H1 (cell line): ENCODE measurements around the gene ANAPC15. TPM values are rescaled to one million over a fixed set of nuclear protein-coding genes. Genes with fewer than 3 reads are reported as not detected.

ENCODE experiments used
- CTCF ChIA-PET: fragments of 300-600 bp; sonication (Branson Sonifier 250); formaldehyde crosslinking; loops from one replicate; lab custom pipeline; 2021; ENCODE audit not compliant: partially characterized antibody; lab: Charles Lee
- POLR2A ChIA-PET: fragments of 300-600 bp; sonication (Branson Sonifier 250); formaldehyde crosslinking; loops from one replicate; lab custom pipeline; 2021; ENCODE audit warnings: inconsistent platforms; ENCODE audit not compliant: partially characterized antibody; lab: Charles Lee
- DNase-seq, 2 experiments: peaks; one replicate each; pipeline versions ENCODE4 v3.0.0 to v3.0.0-alpha.2; 2010 to 2022; ENCODE audit warnings: low spot score in 2 of 2, low read depth in 1 of 2, mixed read lengths in 1 of 2
- FAIRE-seq: peaks from 2 replicates; lab custom pipeline; 2011; peaks lifted over from hg19 to GRCh38; lab: Jason Lieb, UNC
- H2AFZ ChIP-seq: 2 replicates; pipeline ENCODE4 v1.8.1; 2012; ENCODE audit warnings: low read length, inconsistent platforms
- H2AK5ac ChIP-seq: 2 replicates; pipeline ENCODE4 v1.6.1; 2013; ENCODE audit warnings: low read depth, low read length
- H2BK120ac ChIP-seq: replicated peaks from 2 replicates; pipeline ENCODE3; 2013; ENCODE audit warnings: low read depth, low read length, inconsistent platforms
- H2BK12ac ChIP-seq: 2 replicates; pipeline ENCODE4 v1.6.1; 2013; ENCODE audit warnings: low read depth, low read length
- H2BK15ac ChIP-seq: 2 replicates; pipeline ENCODE4 v1.6.1; 2013; ENCODE audit warnings: low read length
- H2BK20ac ChIP-seq: 2 replicates; pipeline ENCODE4 v1.6.1; 2013; ENCODE audit warnings: low read length
- H2BK5ac ChIP-seq: 2 replicates; pipeline ENCODE4 v1.6.1; 2013; ENCODE audit warnings: low read depth, low read length
- H3K14ac ChIP-seq: 2 replicates; pipeline ENCODE4 v1.6.1; 2013; ENCODE audit warnings: inconsistent platforms; ENCODE audit not compliant: insufficient read length
- H3K18ac ChIP-seq: 2 replicates; pipeline ENCODE4 v1.6.1; 2013; ENCODE audit warnings: low read length; ENCODE audit errors: extremely low read depth
- H3K23ac ChIP-seq: 2 replicates; pipeline ENCODE4 v1.6.1; 2013; ENCODE audit warnings: inconsistent platforms; ENCODE audit not compliant: insufficient read length
- H3K23me2 ChIP-seq: 2 replicates; pipeline ENCODE4 v1.6.1; 2013; ENCODE audit warnings: low read depth, low read length
- H3K27ac ChIP-seq: 2 replicates; pipeline ENCODE4 v1.6.1; 2011; ENCODE audit warnings: low read depth, low read length, inconsistent platforms
- H3K27me3 ChIP-seq, 4 experiments: replicated peaks in 1 of 4; 1 replicate in 1 of 4; 2 replicates in 3 of 4; pipeline versions ENCODE4 v1.6.1 to v1.8.1; 2011 to 2013; ENCODE audit warnings: low read length in 3 of 4, mild to moderate bottlenecking in 3 of 4, inconsistent platforms in 2 of 4, mixed read lengths in 2 of 4, moderate library complexity in 1 of 4; ENCODE audit not compliant: control insufficient read depth in 3 of 4, insufficient read depth in 3 of 4; ENCODE audit errors: extremely low read depth in 1 of 4
- H3K36me3 ChIP-seq, 4 experiments: 2 replicates each; pipeline versions ENCODE4 v1.6.1 to v1.8.1; 2011 to 2013; ENCODE audit warnings: mild to moderate bottlenecking in 4 of 4, low read length in 3 of 4, moderate library complexity in 2 of 4, control low read depth in 1 of 4, inconsistent platforms in 1 of 4; ENCODE audit not compliant: insufficient read depth in 4 of 4, control insufficient read depth in 2 of 4
- H3K4ac ChIP-seq: replicated peaks from 2 replicates; pipeline ENCODE3; 2013; ENCODE audit warnings: low read length, low read depth, mixed read lengths, inconsistent platforms; ENCODE audit not compliant: insufficient read length
- H3K4me1 ChIP-seq, 4 experiments: replicated peaks in 1 of 4; 1 replicate in 1 of 4; 2 replicates in 3 of 4; pipeline versions ENCODE4 v1.6.1 to v1.8.1; 2011 to 2013; ENCODE audit warnings: low read length in 3 of 4, inconsistent platforms in 2 of 4, mixed read lengths in 1 of 4; ENCODE audit not compliant: insufficient read depth in 4 of 4, control insufficient read depth in 3 of 4
- H3K4me2 ChIP-seq, 2 experiments: 2 replicates each; pipeline versions ENCODE4 v1.6.1 to v1.8.1; 2011 to 2013; ENCODE audit warnings: low read depth in 2 of 2, low read length in 2 of 2, control low read depth in 1 of 2, inconsistent platforms in 1 of 2, mild to moderate bottlenecking in 1 of 2; ENCODE audit not compliant: insufficient read depth in 1 of 2
- H3K4me3 ChIP-seq, 4 experiments: fragments of 200-600, 300-600 bp in 1 of 4; sonication (generic), shearing (Covaris generic), sonication (Bioruptor Twin) in 1 of 4; 2 replicates each; pipeline versions ENCODE4 v1.5.1 to v1.8.1; 2011 to 2016; ENCODE audit warnings: low read length in 4 of 4, low read depth in 3 of 4, control low read depth in 2 of 4, inconsistent platforms in 2 of 4, mild to moderate bottlenecking in 2 of 4, mixed read lengths in 1 of 4, moderate library complexity in 1 of 4; ENCODE audit not compliant: insufficient read depth in 2 of 4; ENCODE audit errors: extremely low read depth in 1 of 4
- H3K56ac ChIP-seq: replicated peaks from 2 replicates; pipeline ENCODE3; 2013; ENCODE audit warnings: low read depth, mild to moderate bottlenecking, mixed read lengths, low read length, inconsistent platforms; ENCODE audit not compliant: insufficient read length
- H3K79me1 ChIP-seq: 2 replicates; pipeline ENCODE4 v1.6.1; 2013; ENCODE audit warnings: low read depth, low read length, control low read depth
- H3K79me2 ChIP-seq, 2 experiments: 2 replicates each; pipeline versions ENCODE4 v1.6.1 to v1.8.1; 2012 to 2013; ENCODE audit warnings: low read length in 2 of 2, mild to moderate bottlenecking in 2 of 2, inconsistent platforms in 1 of 2; ENCODE audit not compliant: insufficient read depth in 2 of 2, control insufficient read depth in 1 of 2
- H3K9ac ChIP-seq, 4 experiments: replicated peaks in 1 of 4; 1 replicate in 1 of 4; 2 replicates in 3 of 4; pipeline versions ENCODE4 v1.6.1 to v1.8.1; 2011 to 2013; ENCODE audit warnings: low read depth in 3 of 4, low read length in 3 of 4, control low read depth in 2 of 4, mild to moderate bottlenecking in 2 of 4, moderate library complexity in 2 of 4, inconsistent platforms in 1 of 4; ENCODE audit errors: extremely low read depth in 1 of 4
- H3K9me3 ChIP-seq, 2 experiments: 2 replicates each; pipeline versions ENCODE4 v1.6.1 to v1.8.1; 2012 to 2013; ENCODE audit warnings: mild to moderate bottlenecking in 2 of 2, moderate library complexity in 2 of 2, control low read depth in 1 of 2, inconsistent platforms in 1 of 2, low read depth in 1 of 2, low read length in 1 of 2, mixed read lengths in 1 of 2; ENCODE audit not compliant: insufficient read depth in 2 of 2
- H4K20me1 ChIP-seq, 2 experiments: replicated peaks in 1 of 2; 2 replicates each; pipeline versions ENCODE3 to v1.8.1; 2011 to 2013; ENCODE audit warnings: inconsistent platforms in 2 of 2, low read length in 2 of 2, mild to moderate bottlenecking in 1 of 2; ENCODE audit not compliant: insufficient read depth in 2 of 2, control insufficient read depth in 1 of 2
- H4K5ac ChIP-seq: 2 replicates; pipeline ENCODE4 v1.6.1; 2013; ENCODE audit warnings: low read length, low read depth, mixed read lengths, inconsistent platforms; ENCODE audit not compliant: insufficient read length
- H4K8ac ChIP-seq: 2 replicates; pipeline ENCODE4 v1.8.0; 2013; ENCODE audit warnings: mild to moderate bottlenecking, moderate library complexity, low read length, inconsistent platforms; ENCODE audit not compliant: insufficient read depth; ENCODE audit errors: extremely low read depth
- H4K91ac ChIP-seq: replicated peaks from 2 replicates; pipeline ENCODE3; 2013; ENCODE audit warnings: low read length, mixed read lengths, inconsistent platforms; ENCODE audit not compliant: insufficient read length
- GABPA ChIP-seq: IDR thresholded peaks from 2 replicates; pipeline ENCODE4 v1.6.1; 2011; ENCODE audit warnings: mild to moderate bottlenecking, low read length, moderate library complexity, borderline replicate concordance; ENCODE audit not compliant: insufficient read depth
- POU5F1 ChIP-seq: IDR thresholded peaks from 2 replicates; pipeline ENCODE4 v1.6.1; 2011; ENCODE audit warnings: low read depth, mild to moderate bottlenecking, low read length, moderate library complexity
- RNF2 ChIP-seq: fragments of 200-900, 300-1000 bp; sonication (generic); IDR thresholded peaks from 2 replicates; pipeline ENCODE4 v1.7.1; 2016; ENCODE audit warnings: borderline replicate concordance, low read depth, mild to moderate bottlenecking, antibody characterized with exemption, low read length; ENCODE audit not compliant: poor library complexity, severe bottlenecking; ENCODE audit errors: missing control alignments
- SAP30 ChIP-seq: fragments of 300-600 bp; sonication (generic); IDR thresholded peaks from 2 replicates; pipeline ENCODE4 v1.7.1; 2012; ENCODE audit warnings: low read length, moderate library complexity, mild to moderate bottlenecking, inconsistent platforms; ENCODE audit not compliant: insufficient read depth, insufficient replicate concordance
- SP1 ChIP-seq: IDR thresholded peaks from 2 replicates; pipeline ENCODE4 v1.6.1; 2011; ENCODE audit warnings: low read depth, low read length
- WGBS, 2 experiments: shearing (Covaris generic) in 1 of 2; methylation state at CpG; one replicate each; pipeline versions ENCODE4 v1.1.6 to v1.1.7; 2013 to 2015; ENCODE audit warnings: low lambda C conversion rate in 2 of 2, mixed read lengths in 2 of 2, inconsistent platforms in 1 of 2, low coverage in 1 of 2, missing lambda C conversion rate in 1 of 2; ENCODE audit not compliant: insufficient replicate concordance in 2 of 2, insufficient coverage in 1 of 2, insufficient read length in 1 of 2; ENCODE audit errors: extremely low coverage in 1 of 2, missing lambda C conversion rate in 1 of 2; 5-methylcytosine and 5-hydroxymethylcytosine counted together
- polyA plus RNA-seq, 7 experiments: library from polyadenylated mRNA; depleted of rRNA in 3 of 7; stranded (reverse) in 5 of 7; unstranded in 2 of 7; fragments of >200 nt in 5 of 7; fragments of 200-250 nt in 2 of 7; gene quantifications; 1 replicate in 5 of 7; 2 replicates in 1 of 7; 4 replicates in 1 of 7; pipeline versions ENCODE4 v1.2.1 to v1.2.3, GENCODE V29; 2011 to 2013; ENCODE audit warnings: missing spikeins in 2 of 7, mixed read lengths in 2 of 7
- total RNA-seq: library from RNA; stranded (reverse); fragmentation: NEBNext Ultra II Directional; extraction: Animal tissue kit (Norgen Biotek cat#: 25700); gene quantifications from 2 replicates; pipeline ENCODE4 v1.2.1, GENCODE V29; 2021

Gene ANAPC15
- total and polyA plus RNA-seq, 2 of the 8 experiments (the other 6 are each of a cell fraction or from before 2014, with no cell fraction given), result 66.2 to 74.9 TPM

DNA sequence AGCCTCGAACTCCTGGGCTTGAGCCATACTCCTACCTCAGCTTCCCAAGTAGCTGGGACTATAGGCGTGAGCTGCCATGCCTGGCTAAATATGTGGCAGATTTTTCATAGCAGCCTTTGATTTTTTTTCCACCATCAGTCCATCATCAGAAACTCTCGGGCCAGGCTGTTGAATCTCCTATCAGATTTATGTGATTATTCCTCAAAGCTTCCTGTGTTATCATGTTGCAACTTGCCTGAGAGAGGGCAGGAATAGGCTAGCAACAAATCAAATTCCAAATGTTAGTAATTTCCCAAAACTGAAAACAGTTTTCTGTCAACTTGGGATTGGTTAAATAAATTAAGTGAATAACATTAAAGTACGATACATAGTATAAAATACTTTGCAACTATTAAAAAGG is 28.4 kb downstream of the ANAPC15 start:
- no peak overlapping the region for H4K91ac ChIP-seq
- H2BK20ac ChIP-seq, result no peak overlapping the region
- H3K79me1 ChIP-seq, result no peaks in the 10 kb centered on the region
- H3K4ac ChIP-seq, result no peak overlapping the region
- CTCF ChIA-PET, result interaction anchor here (3.4 to 3.9 kb wide), 2 partner anchors 59 to 70 kb away, joined by 26 to 44 read pairs; no protein-coding TSS in a partner anchor
- H3K23ac ChIP-seq, result no peak overlapping the region
- no peak for DNase-seq
- peaks cover 0 to 2% of the 10 kb centered on the region in 2 experiments for H4K20me1 ChIP-seq
- H2AK5ac ChIP-seq, result no peak overlapping the region
- no peak overlapping the region for H3K27ac ChIP-seq
- no peaks in the 10 kb centered on the region for H3K27me3 ChIP-seq
- H3K23me2 ChIP-seq, result peaks cover 4% of the 10 kb centered on the region; the same call in 1 of the 2 replicates
- no peak overlapping the region for H2BK12ac ChIP-seq
- no peak overlapping the region for H2BK15ac ChIP-seq
- no peak overlapping the region for H2BK120ac ChIP-seq
- peaks cover 0 to 4% (median 0%) of the 10 kb centered on the region in 4 experiments; a peak in 2 of 8 replicates for H3K36me3 ChIP-seq
- H2BK5ac ChIP-seq, result no peak overlapping the region
- H4K5ac ChIP-seq, result no peak overlapping the region
- no peaks in the 10 kb centered on the region for H3K9me3 ChIP-seq
- POLR2A ChIA-PET, result interaction anchor here (0.9 to 8.4 kb wide), 4 partner anchors 13 to 44 kb away, joined by 3 to 144 read pairs (median 18); partner anchors contain the start of genes ANAPC15 and LAMTOR1
- no peak overlapping the region for H3K14ac ChIP-seq
- H3K18ac ChIP-seq, result no peak overlapping the region
- H3K4me3 ChIP-seq, result no peak overlapping the region
- no peak overlapping the region for H3K4me2 ChIP-seq
- no peak overlapping the region for H2AFZ ChIP-seq
- H3K4me1 ChIP-seq, result peaks cover 0 to 2% (median 0%) of the 10 kb centered on the region in 4 experiments; a peak in 2 of 7 replicates
- 98% methylated on average over 4 of the region's 4 CpGs; no CpG with 5 or more reads in 1 of the 2 experiments for WGBS, 2 experiments
- no peak overlapping the region for H3K56ac ChIP-seq
- no peak overlapping the region for H4K8ac ChIP-seq
- TF ChIP-seq GABPA, result no peak
- no peak for TF ChIP-seq POU5F1
- TF ChIP-seq SP1, result no peak
- no peak for TF ChIP-seq RNF2
- TF ChIP-seq SAP30, result no peak
- TF ChIP-seq, all 59 proteins: peak for 0
- FAIRE-seq, result no peak
- Histone ChIP-seq H3K9ac (no peak overlapping the region), H3K79me2 (peaks cover 5 to 9% of the 10 kb centered on the region in 2 experiments; a peak in 3 of 4 replicates)
